Measurements from ENCODE around the gene GHRL.
"Not testable (repeated sequence)": the region's sequence is repeated elsewhere in the genome, so short reads cannot be mapped to it uniquely, and the experiment has no call there.

Gene GHRL

GRCh38 chr3:10266936-10267335 lies 25.8 kb downstream of the GHRL start:
- Mint-ChIP-seq H3K27ac (peak overlapping the region; percentile 25), H3K36me3 (peaks cover 29% of the 10 kb centered on the region), H3K4me1 (peaks cover 28% of the 10 kb centered on the region)
- DNase-seq (ENCODE audit: low spot score in 2 of 2); H3K27me3 Mint-ChIP-seq; H3K9me3 Mint-ChIP-seq; ATAC-seq (ENCODE audit: low read depth); H3K4me3 Mint-ChIP-seq: not testable (repeated sequence)

DNA sequence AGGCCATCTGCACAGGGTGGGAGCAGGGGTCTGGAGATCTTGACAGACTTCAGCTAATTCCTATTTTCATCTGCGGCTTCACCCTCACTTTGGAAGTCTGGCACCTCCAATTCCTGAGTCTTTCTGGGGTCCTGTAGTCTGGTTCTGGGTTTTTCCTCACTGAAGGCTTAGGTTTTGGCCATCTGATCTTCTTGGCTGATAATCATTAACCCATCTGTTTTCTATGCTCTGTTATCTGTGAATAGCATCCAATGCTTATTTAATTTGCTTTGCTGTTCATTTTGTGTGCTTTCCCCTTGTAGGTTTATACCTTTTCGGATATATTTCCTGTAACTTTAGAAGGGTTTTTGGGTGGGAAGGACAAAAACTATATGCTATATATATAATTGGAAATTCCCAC lies 26.9 kb downstream of the GHRL start:
- Mint-ChIP-seq H3K27ac (no peak overlapping the region), H3K9me3 (no peaks in the 10 kb centered on the region), H3K4me1 (peaks cover 36% of the 10 kb centered on the region), H3K27me3 (no peaks in the 10 kb centered on the region), H3K4me3 (no peak overlapping the region), H3K36me3 (peaks cover 37% of the 10 kb centered on the region)
- DNase-seq (ENCODE audit: low spot score in 2 of 2): no peak
- no peak for ATAC-seq (ENCODE audit: low read depth)

- H3K4me3 Mint-ChIP-seq: peak overlapping the region; percentile 21
- H3K27ac Mint-ChIP-seq: peak overlapping the region; percentile 69
- no peaks in the 10 kb centered on the region for H3K27me3 Mint-ChIP-seq
- H3K36me3 Mint-ChIP-seq: peaks cover 44% of the 10 kb centered on the region
- ATAC-seq (ENCODE audit: low read depth) (peak; percentile 89), DNase-seq (ENCODE audit: low spot score in 2 of 2) (peak; percentile 28 to 48)
- no peaks in the 10 kb centered on the region for H3K9me3 Mint-ChIP-seq
- H3K4me1 Mint-ChIP-seq: peaks cover 48% of the 10 kb centered on the region
Observed at GRCh38 chr3:10263646-10264363, 28.9 kb downstream of the GHRL start.

- no peak for ATAC-seq (ENCODE audit: low read depth)
- H3K27me3 Mint-ChIP-seq: no peaks in the 10 kb centered on the region
- no peak overlapping the region for H3K4me3 Mint-ChIP-seq
- no peak for DNase-seq (ENCODE audit: low spot score in 2 of 2)
- peak overlapping the region; percentile 4 for H3K27ac Mint-ChIP-seq
- H3K36me3 Mint-ChIP-seq: peaks cover 38% of the 10 kb centered on the region
- peaks cover 45% of the 10 kb centered on the region for H3K4me1 Mint-ChIP-seq
- no peaks in the 10 kb centered on the region for H3K9me3 Mint-ChIP-seq
Observed at GRCh38 chr3:10262027-10262426, 30.7 kb downstream of the GHRL start.

DNA sequence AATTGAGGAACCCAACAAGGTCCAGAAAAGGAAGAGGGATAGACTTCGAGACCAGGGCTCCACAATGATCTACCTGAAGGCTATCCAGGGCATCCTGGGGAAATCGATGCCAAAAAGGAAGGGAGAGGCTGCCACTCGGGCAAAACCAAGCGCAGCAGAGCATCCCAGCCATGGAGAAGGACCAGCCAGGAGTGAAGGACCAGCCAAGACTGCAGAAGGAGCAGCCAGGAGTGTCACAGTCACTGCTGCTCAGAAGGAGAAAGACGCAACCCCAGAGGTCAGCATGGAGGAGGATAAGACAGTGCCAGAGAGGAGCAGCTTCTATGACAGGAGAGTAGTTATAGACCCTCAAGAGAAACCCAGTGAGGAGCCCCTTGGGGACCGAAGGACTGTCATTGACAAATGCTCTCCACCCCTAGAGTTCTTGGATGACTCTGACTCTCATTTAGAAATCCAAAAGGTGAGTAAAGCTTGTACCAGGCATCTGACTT lies 32.5 kb downstream of the GHRL start:
- Mint-ChIP-seq H3K27ac (peak overlapping the region; percentile 64), H3K4me1 (peaks cover 49% of the 10 kb centered on the region), H3K27me3 (no peaks in the 10 kb centered on the region), H3K4me3 (no peak overlapping the region), H3K9me3 (no peaks in the 10 kb centered on the region), H3K36me3 (peaks cover 39% of the 10 kb centered on the region)
- DNase-seq (ENCODE audit: low spot score in 2 of 2): no peak
- no peak for ATAC-seq (ENCODE audit: low read depth)

- peaks cover 42% of the 10 kb centered on the region for H3K36me3 Mint-ChIP-seq
- no peak overlapping the region for H3K4me3 Mint-ChIP-seq
Observed at GRCh38 chr3:10259798-10260197, 32.9 kb downstream of the GHRL start.

GRCh38 chr3:10259036-10259435 lies 33.7 kb downstream of the GHRL start:
- H3K36me3 Mint-ChIP-seq: peaks cover 43% of the 10 kb centered on the region
- ATAC-seq (ENCODE audit: low read depth) (no peak), DNase-seq (ENCODE audit: low spot score in 2 of 2) (no peak)
- no peaks in the 10 kb centered on the region for H3K9me3 Mint-ChIP-seq
- peaks cover 59% of the 10 kb centered on the region for H3K4me1 Mint-ChIP-seq
- no peak overlapping the region for H3K4me3 Mint-ChIP-seq
- no peaks in the 10 kb centered on the region for H3K27me3 Mint-ChIP-seq
- peak overlapping the region; percentile 64 for H3K27ac Mint-ChIP-seq

More at GRCh38 chr3:10259798-10260197, 32.9 kb downstream of the GHRL start:
- H3K4me1 Mint-ChIP-seq: peaks cover 54% of the 10 kb centered on the region
- no peaks in the 10 kb centered on the region for H3K27me3 Mint-ChIP-seq
- no peak for ATAC-seq (ENCODE audit: low read depth)
- no peak for DNase-seq (ENCODE audit: low spot score in 2 of 2)
- no peaks in the 10 kb centered on the region for H3K9me3 Mint-ChIP-seq
- H3K27ac Mint-ChIP-seq: peak overlapping the region; percentile 64

- H3K9me3 Mint-ChIP-seq: no peaks in the 10 kb centered on the region
- DNase-seq (ENCODE audit: low spot score in 2 of 2) (no peak), ATAC-seq (ENCODE audit: low read depth) (no peak)
- H3K36me3 Mint-ChIP-seq: peaks cover 32% of the 10 kb centered on the region
- no peaks in the 10 kb centered on the region for H3K27me3 Mint-ChIP-seq
- peaks cover 55% of the 10 kb centered on the region for H3K4me1 Mint-ChIP-seq
- no peak overlapping the region for H3K27ac Mint-ChIP-seq
- H3K4me3 Mint-ChIP-seq: no peak overlapping the region
Observed at GRCh38 chr3:10255835-10256234, 36.9 kb downstream of the GHRL start.

DNA sequence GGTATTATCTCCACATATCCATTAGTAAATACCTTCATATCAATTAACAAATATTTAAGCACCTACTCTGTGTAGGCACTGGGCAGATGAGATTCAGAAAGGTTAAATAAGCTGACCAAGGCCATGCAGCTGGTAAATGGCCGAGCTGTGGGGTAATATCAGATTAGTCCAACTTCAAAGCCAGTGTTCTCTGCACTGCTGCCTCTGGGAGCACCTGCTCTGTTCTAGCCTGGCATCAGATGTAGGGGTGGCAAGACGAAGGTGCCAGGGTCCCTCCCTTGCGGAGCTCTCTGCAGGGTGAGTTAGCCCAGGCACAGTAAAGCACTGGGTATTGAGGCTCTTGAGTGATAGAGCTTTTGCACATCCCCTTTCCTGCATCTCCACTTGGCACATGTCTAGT lies 39.0 kb downstream of the GHRL start:
- Mint-ChIP-seq H3K27ac (peak overlapping the region; percentile 39), H3K9me3 (no peaks in the 10 kb centered on the region), H3K4me1 (peaks cover 59% of the 10 kb centered on the region), H3K27me3 (no peaks in the 10 kb centered on the region), H3K4me3 (no peak overlapping the region), H3K36me3 (peaks cover 23% of the 10 kb centered on the region)
- DNase-seq (ENCODE audit: low spot score in 2 of 2) (no peak), ATAC-seq (ENCODE audit: low read depth) (no peak)

DNA sequence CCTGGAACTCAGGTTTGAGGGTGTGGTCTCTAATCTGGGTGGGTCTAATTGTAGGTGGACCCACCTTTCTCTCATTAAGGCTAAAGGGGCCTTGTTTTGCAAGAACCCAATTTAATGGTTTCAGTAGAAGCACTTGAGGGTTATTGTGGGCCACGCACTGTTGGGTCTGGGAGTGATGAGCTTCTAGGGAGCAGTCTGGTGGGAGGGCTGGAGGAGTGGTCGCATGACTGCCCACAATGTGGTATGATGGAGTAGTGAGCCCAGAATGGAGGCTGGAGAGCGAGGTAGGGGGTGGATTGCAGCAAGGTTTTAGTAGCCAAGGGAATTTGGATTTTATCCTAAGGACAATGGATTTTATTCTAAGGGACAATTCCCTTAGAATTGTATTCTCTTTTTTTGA lies 41.7 kb downstream of the GHRL start:
- Mint-ChIP-seq H3K4me3 (peak overlapping the region; percentile 96), H3K36me3 (peaks cover 20% of the 10 kb centered on the region), H3K9me3 (no peaks in the 10 kb centered on the region), H3K4me1 (peaks cover 56% of the 10 kb centered on the region), H3K27me3 (no peaks in the 10 kb centered on the region), H3K27ac (peak overlapping the region; percentile 95)
- ATAC-seq (ENCODE audit: low read depth) (no peak), DNase-seq (ENCODE audit: low spot score in 2 of 2) (no peak)

- Mint-ChIP-seq H3K9me3 (peaks cover 2% of the 10 kb centered on the region), H3K27me3 (no peaks in the 10 kb centered on the region), H3K4me1 (peaks cover 47% of the 10 kb centered on the region), H3K27ac (peak overlapping the region; percentile 95), H3K36me3 (peaks cover 20% of the 10 kb centered on the region), H3K4me3 (peak overlapping the region; percentile 96)
- ATAC-seq (ENCODE audit: low read depth) (no peak), DNase-seq (ENCODE audit: low spot score in 2 of 2) (no peak)
Observed at GRCh38 chr3:10249833-10250232, 42.9 kb downstream of the GHRL start.

GRCh38 chr3:10248984-10249748 lies 43.6 kb downstream of the GHRL start:
- Mint-ChIP-seq H3K36me3 (peaks cover 20% of the 10 kb centered on the region), H3K27ac (peak overlapping the region; percentile 95), H3K4me1 (peaks cover 40% of the 10 kb centered on the region), H3K27me3 (no peaks in the 10 kb centered on the region), H3K4me3 (peak overlapping the region; percentile 96), H3K9me3 (peaks cover 4% of the 10 kb centered on the region)
- ATAC-seq (ENCODE audit: low read depth) (no peak), DNase-seq (ENCODE audit: low spot score in 2 of 2) (peak in 1 of 2 donors; percentile 31)

GRCh38 chr3:10248184-10248983 lies 44.4 kb downstream of the GHRL start, which contains the start of gene TATDN2:
TSS of gene TATDN2 (plus strand) at chr3:10248459. CDS start at chr3:10249201, 742 bp downstream.
- Mint-ChIP-seq H3K4me1 (peaks cover 34% of the 10 kb centered on the region), H3K4me3 (peak within 1 kb of the TSS; percentile 96), H3K9me3 (peaks cover 4% of the 10 kb centered on the region), H3K27ac (peak within 1 kb of the TSS; percentile 95), H3K27me3 (no peaks in the 10 kb centered on the region), H3K36me3 (peaks cover 22% of the 10 kb centered on the region)
- peak; percentile 92 for ATAC-seq (ENCODE audit: low read depth)
- DNase-seq (ENCODE audit: low spot score in 2 of 2): peak; percentile 82 to 86
